ENCODE results near the gene RALGPS2.

- TF ChIP-seq, protein P1, sequence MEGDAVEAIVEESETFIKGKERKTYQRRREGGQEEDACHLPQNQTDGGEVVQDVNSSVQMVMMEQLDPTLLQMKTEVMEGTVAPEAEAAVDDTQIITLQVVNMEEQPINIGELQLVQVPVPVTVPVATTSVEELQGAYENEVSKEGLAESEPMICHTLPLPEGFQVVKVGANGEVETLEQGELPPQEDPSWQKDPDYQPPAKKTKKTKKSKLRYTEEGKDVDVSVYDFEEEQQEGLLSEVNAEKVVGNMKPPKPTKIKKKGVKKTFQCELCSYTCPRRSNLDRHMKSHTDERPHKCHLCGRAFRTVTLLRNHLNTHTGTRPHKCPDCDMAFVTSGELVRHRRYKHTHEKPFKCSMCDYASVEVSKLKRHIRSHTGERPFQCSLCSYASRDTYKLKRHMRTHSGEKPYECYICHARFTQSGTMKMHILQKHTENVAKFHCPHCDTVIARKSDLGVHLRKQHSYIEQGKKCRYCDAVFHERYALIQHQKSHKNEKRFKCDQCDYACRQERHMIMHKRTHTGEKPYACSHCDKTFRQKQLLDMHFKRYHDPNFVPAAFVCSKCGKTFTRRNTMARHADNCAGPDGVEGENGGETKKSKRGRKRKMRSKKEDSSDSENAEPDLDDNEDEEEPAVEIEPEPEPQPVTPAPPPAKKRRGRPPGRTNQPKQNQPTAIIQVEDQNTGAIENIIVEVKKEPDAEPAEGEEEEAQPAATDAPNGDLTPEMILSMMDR (tag by site-specific recombination; IDR thresholded peaks at IDR 0.05), result peak; percentile 85
- no peak for TF ChIP-seq ZIC2 (tag by site-specific recombination; IDR thresholded peaks at IDR 0.05)
- TF ChIP-seq, protein P2, sequence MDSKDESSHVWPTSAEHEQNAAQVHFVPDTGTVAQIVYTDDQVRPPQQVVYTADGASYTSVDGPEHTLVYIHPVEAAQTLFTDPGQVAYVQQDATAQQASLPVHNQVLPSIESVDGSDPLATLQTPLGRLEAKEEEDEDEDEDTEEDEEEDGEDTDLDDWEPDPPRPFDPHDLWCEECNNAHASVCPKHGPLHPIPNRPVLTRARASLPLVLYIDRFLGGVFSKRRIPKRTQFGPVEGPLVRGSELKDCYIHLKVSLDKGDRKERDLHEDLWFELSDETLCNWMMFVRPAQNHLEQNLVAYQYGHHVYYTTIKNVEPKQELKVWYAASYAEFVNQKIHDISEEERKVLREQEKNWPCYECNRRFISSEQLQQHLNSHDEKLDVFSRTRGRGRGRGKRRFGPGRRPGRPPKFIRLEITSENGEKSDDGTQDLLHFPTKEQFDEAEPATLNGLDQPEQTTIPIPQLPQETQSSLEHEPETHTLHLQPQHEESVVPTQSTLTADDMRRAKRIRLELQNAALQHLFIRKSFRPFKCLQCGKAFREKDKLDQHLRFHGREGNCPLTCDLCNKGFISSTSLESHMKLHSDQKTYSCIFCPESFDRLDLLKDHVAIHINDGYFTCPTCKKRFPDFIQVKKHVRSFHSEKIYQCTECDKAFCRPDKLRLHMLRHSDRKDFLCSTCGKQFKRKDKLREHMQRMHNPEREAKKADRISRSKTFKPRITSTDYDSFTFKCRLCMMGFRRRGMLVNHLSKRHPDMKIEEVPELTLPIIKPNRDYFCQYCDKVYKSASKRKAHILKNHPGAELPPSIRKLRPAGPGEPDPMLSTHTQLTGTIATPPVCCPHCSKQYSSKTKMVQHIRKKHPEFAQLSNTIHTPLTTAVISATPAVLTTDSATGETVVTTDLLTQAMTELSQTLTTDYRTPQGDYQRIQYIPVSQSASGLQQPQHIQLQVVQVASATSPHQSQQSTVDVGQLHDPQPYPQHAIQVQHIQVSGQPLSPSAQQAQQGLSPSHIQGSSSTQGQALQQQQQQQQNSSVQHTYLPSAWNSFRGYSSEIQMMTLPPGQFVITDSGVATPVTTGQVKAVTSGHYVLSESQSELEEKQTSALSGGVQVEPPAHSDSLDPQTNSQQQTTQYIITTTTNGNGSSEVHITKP (tag by site-specific recombination; IDR thresholded peaks at IDR 0.05), result no peak
Measured at GRCh38 chr1:178725466-178726086, 532 bp downstream of the RALGPS2 start.

Data from HEK293 (cell line).